Measurements from ENCODE around the gene ULK2.
"Not testable (repeated sequence)": the region's sequence is repeated elsewhere in the genome, so short reads cannot be mapped to it uniquely, and the experiment has no call there.

The ULK2 gene

GRCh38 chr17:19883537-19884215, 15.9 kb upstream of the ULK2 start:
- H3K4me1 Mint-ChIP-seq: no peaks in the 10 kb centered on the region
- H3K4me3 Mint-ChIP-seq: no peak overlapping the region
- no peak overlapping the region for H3K27ac Mint-ChIP-seq
- no peak for DNase-seq (ENCODE audit: low spot score in 2 of 2)
- no peaks in the 10 kb centered on the region for H3K36me3 Mint-ChIP-seq
- H3K9me3 Mint-ChIP-seq: no peaks in the 10 kb centered on the region
- H3K27me3 Mint-ChIP-seq: peaks cover 6% of the 10 kb centered on the region
- no peak for ATAC-seq (ENCODE audit: low read depth)

GRCh38 chr17:19880393-19880792, 12.7 kb upstream of the ULK2 start:
- ATAC-seq (ENCODE audit: low read depth) (no peak), DNase-seq (ENCODE audit: low spot score in 2 of 2) (no peak)
- peaks cover 4% of the 10 kb centered on the region for H3K4me1 Mint-ChIP-seq
- H3K27ac Mint-ChIP-seq: no peak overlapping the region
- H3K9me3 Mint-ChIP-seq: no peaks in the 10 kb centered on the region
- H3K4me3 Mint-ChIP-seq: no peak overlapping the region
- H3K27me3 Mint-ChIP-seq: peaks cover 13% of the 10 kb centered on the region
- H3K36me3 Mint-ChIP-seq: no peaks in the 10 kb centered on the region

- Mint-ChIP-seq H3K4me1 (peaks cover 4% of the 10 kb centered on the region), H3K27me3 (peaks cover 20% of the 10 kb centered on the region), H3K9me3 (no peaks in the 10 kb centered on the region), H3K27ac (no peak overlapping the region), H3K4me3 (no peak overlapping the region), H3K36me3 (no peaks in the 10 kb centered on the region)
- ATAC-seq (ENCODE audit: low read depth) (no peak), DNase-seq (ENCODE audit: low spot score in 2 of 2) (no peak)
Observed at GRCh38 chr17:19877364-19877945, 9.7 kb upstream of the ULK2 start.

DNA sequence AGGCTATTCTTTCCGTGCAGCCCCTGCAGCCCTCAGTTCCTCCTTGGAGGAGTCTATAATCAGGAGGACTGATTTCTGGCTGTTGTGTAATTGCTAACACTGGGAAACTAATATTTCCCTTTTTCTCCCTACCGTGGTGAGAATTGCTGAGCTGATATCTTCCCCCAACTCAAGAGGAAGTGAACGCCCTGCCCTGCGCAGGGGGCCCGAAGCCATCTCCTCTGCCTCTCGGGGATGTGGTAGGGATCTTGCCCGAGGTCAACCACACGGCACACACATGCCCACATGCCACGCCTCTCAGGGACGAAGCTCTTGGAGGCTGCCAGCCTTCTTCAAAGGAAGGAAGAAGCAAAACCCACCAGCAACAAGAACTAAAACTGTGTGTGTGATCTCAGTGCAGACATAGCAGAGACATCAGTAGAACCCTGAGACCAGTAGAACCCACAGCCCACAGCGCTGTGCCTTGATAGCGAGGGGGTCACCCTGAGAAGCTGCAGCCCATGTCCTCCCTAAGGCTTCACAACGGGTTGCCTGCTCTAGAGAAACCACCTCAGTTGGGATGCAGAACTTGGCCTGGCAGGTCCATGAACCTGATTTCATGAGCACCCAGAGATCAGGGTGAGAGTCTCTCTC, 8.9 kb upstream of the ULK2 start:
- peak; percentile 53 for ATAC-seq (ENCODE audit: low read depth)
- DNase-seq (ENCODE audit: low spot score in 2 of 2): no peak
- Mint-ChIP-seq H3K4me1 (peaks cover 4% of the 10 kb centered on the region), H3K9me3 (no peaks in the 10 kb centered on the region), H3K4me3 (no peak overlapping the region), H3K27ac (peak overlapping the region; percentile 15), H3K36me3 (no peaks in the 10 kb centered on the region), H3K27me3 (peaks cover 20% of the 10 kb centered on the region)

DNA sequence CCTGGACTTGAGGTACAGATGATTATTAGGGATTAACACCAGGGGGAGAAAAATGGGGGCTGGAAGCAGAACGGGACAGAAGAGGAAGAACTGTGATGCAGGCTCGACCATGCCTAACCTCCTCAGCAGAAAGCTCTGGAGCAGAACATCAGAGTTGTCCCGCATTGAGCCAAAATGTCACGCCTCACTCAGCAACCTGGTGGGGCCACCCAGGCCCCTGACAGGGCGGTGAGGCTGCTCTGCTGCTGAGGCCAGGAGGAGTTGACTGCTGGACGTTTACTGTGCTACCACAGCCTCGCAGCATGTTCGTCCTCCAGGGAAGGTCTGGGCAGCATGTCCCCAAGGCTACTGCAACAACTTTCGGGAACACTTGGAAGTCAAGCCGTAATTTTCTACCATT, 6.5 kb upstream of the ULK2 start:
- Mint-ChIP-seq H3K4me1 (peaks cover 4% of the 10 kb centered on the region), H3K9me3 (no peaks in the 10 kb centered on the region), H3K36me3 (no peaks in the 10 kb centered on the region), H3K27me3 (peaks cover 18% of the 10 kb centered on the region), H3K27ac (no peak overlapping the region), H3K4me3 (no peak overlapping the region)
- DNase-seq (ENCODE audit: low spot score in 2 of 2) (no peak), ATAC-seq (ENCODE audit: low read depth) (no peak)

DNA sequence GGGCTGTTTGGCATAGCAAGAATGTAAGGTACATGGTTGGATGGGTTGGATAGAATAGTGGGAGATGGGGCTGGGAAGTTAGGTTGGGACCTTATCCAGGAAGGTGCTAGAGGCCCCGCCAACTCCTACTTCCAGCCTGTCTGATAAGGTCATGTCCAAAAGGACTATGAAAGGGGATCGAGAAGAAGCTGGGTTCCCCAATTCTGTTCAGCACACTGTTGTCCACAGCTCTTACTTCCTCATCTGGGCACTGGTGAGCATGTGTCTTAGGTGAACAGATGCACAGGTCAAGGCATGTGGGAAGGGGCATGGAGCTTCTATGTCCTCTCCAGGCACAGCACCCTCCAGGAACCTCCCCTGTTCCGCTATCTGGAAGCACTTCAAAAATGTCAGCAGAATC, 5.6 kb upstream of the ULK2 start:
- Mint-ChIP-seq H3K4me1 (peaks cover 4% of the 10 kb centered on the region), H3K27ac (no peak overlapping the region)

GRCh38 chr17:19868079-19868395, 301 bp upstream of the ULK2 start:
- H3K27ac Mint-ChIP-seq: no peak overlapping the region
- ATAC-seq (ENCODE audit: low read depth) (no peak), DNase-seq (ENCODE audit: low spot score in 2 of 2) (no peak)
- peak overlapping the region; percentile 61 for H3K4me3 Mint-ChIP-seq
- no peaks in the 10 kb centered on the region for H3K9me3 Mint-ChIP-seq
- peaks cover under 1% of the 10 kb centered on the region for H3K27me3 Mint-ChIP-seq
- H3K36me3 Mint-ChIP-seq: no peaks in the 10 kb centered on the region
- H3K4me1 Mint-ChIP-seq: no peaks in the 10 kb centered on the region

More for the DNA sequence above, 5.6 kb upstream of the ULK2 start:
- H3K36me3 Mint-ChIP-seq: no peaks in the 10 kb centered on the region
- ATAC-seq (ENCODE audit: low read depth) (no peak), DNase-seq (ENCODE audit: low spot score in 2 of 2) (no peak)
- peaks cover 14% of the 10 kb centered on the region for H3K27me3 Mint-ChIP-seq
- H3K4me3 Mint-ChIP-seq: no peak overlapping the region
- no peaks in the 10 kb centered on the region for H3K9me3 Mint-ChIP-seq

GRCh38 chr17:19867079-19867328, 732 bp downstream of the ULK2 start:
- ATAC-seq (ENCODE audit: low read depth) (peak; percentile 66), DNase-seq (ENCODE audit: low spot score in 2 of 2) (peak; percentile 26 to 44)
- Mint-ChIP-seq H3K27ac (no peak overlapping the region), H3K36me3 (no peaks in the 10 kb centered on the region), H3K27me3 (peaks cover 1% of the 10 kb centered on the region), H3K4me3 (peak overlapping the region; percentile 77), H3K4me1 (no peaks in the 10 kb centered on the region), H3K9me3 (no peaks in the 10 kb centered on the region)

GRCh38 chr17:19865021-19865420, 2.7 kb downstream of the ULK2 start:
- ATAC-seq (ENCODE audit: low read depth): no peak
- Mint-ChIP-seq H3K27me3 (peaks cover 1% of the 10 kb centered on the region), H3K27ac (no peak overlapping the region), H3K4me1 (no peaks in the 10 kb centered on the region), H3K4me3 (no peak overlapping the region), H3K9me3 (no peaks in the 10 kb centered on the region), H3K36me3 (no peaks in the 10 kb centered on the region)
- no peak for DNase-seq (ENCODE audit: low spot score in 2 of 2)

GRCh38 chr17:19860647-19861177, 7.0 kb downstream of the ULK2 start:
- not testable (repeated sequence) for ATAC-seq (ENCODE audit: low read depth); H3K9me3 Mint-ChIP-seq; DNase-seq (ENCODE audit: low spot score in 2 of 2); H3K36me3 Mint-ChIP-seq; H3K27me3 Mint-ChIP-seq; H3K4me3 Mint-ChIP-seq; H3K4me1 Mint-ChIP-seq; H3K27ac Mint-ChIP-seq

DNA sequence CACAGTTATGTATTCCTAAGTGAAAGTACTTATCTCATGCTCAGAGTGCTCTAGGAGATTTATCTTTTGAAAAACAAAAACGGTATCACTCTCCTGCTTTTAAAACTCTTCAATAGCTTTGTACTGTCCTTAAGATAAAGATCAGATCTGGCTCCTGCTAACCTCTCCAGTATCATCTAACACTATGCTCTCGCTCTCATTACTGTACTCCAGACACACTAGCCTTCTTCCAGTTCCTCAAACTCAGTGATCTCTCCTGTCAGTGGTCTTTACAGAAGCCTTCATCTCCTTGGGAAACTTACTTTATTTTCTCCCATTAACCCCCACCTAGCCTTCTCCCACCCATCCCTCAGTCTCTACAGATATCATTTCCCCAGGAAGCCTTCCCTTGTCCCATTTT, 10.1 kb downstream of the ULK2 start:
- peaks cover 4% of the 10 kb centered on the region for H3K36me3 Mint-ChIP-seq
- DNase-seq (ENCODE audit: low spot score in 2 of 2): no peak

DNA sequence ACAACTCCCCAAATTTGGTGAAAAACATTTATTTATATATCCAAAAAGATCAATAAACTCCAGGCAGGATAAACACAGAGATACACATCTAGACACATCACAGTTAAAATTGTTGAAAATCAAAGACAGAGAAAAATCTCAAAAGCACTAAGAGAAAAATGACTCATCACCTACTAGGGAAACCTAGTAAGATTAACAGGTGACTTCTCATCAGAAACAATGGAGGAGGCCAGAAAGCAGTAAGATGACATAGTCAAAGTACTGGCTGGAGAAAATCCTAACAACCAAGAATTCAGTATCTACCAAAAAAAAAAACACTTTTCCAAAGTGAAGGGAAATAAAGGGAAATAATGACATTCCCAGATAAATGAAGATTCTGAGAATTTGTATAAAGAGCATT, 33.8 kb downstream of the ULK2 start:
- ATAC-seq (ENCODE audit: low read depth): no peak

More for the DNA sequence above, 10.1 kb downstream of the ULK2 start:
- no peak overlapping the region for H3K4me3 Mint-ChIP-seq
- H3K9me3 Mint-ChIP-seq: no peaks in the 10 kb centered on the region
- H3K27me3 Mint-ChIP-seq: peaks cover under 1% of the 10 kb centered on the region
- no peak for ATAC-seq (ENCODE audit: low read depth)
- no peaks in the 10 kb centered on the region for H3K4me1 Mint-ChIP-seq
- no peak overlapping the region for H3K27ac Mint-ChIP-seq

GRCh38 chr17:19830061-19830460, 37.7 kb downstream of the ULK2 start:
- no peak overlapping the region for H3K4me3 Mint-ChIP-seq
- no peak overlapping the region for H3K27ac Mint-ChIP-seq
- H3K9me3 Mint-ChIP-seq: peaks cover 6% of the 10 kb centered on the region
- peaks cover 13% of the 10 kb centered on the region for H3K36me3 Mint-ChIP-seq
- H3K27me3 Mint-ChIP-seq: no peaks in the 10 kb centered on the region
- peaks cover 4% of the 10 kb centered on the region for H3K4me1 Mint-ChIP-seq
- DNase-seq (ENCODE audit: low spot score in 2 of 2) (no peak), ATAC-seq (ENCODE audit: low read depth) (no peak)

More for the DNA sequence above, 33.8 kb downstream of the ULK2 start:
- DNase-seq (ENCODE audit: low spot score in 2 of 2): no peak
- Mint-ChIP-seq H3K36me3 (peaks cover 13% of the 10 kb centered on the region), H3K4me1 (peaks cover 4% of the 10 kb centered on the region), H3K9me3 (peaks cover 6% of the 10 kb centered on the region), H3K4me3 (no peak overlapping the region), H3K27ac (no peak overlapping the region), H3K27me3 (no peaks in the 10 kb centered on the region)

DNA sequence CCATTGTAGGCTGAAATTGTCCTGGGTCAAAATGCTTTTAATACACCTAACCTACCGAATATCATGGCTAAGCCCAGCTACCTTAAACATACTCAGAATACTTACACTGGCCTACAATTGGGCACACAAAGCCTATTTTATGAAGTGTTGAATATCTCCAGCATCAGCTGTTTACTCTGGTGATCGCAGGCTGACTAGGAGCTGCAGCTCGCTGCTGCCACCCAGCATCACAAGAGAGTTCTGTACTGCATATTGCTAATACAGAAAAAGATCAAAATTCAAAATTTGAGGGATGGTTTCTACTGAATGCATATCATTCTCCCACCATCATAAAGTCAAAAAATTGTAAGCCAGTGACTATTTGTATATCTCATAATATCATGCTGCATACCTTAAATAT, 55.3 kb downstream of the ULK2 start:
- DNase-seq (ENCODE audit: low spot score in 2 of 2): no peak
- no peak overlapping the region for H3K27ac Mint-ChIP-seq
- H3K27me3 Mint-ChIP-seq: no peaks in the 10 kb centered on the region
- H3K4me3 Mint-ChIP-seq: no peak overlapping the region
- H3K9me3 Mint-ChIP-seq: no peaks in the 10 kb centered on the region
- H3K36me3 Mint-ChIP-seq: peaks cover 10% of the 10 kb centered on the region
- ATAC-seq (ENCODE audit: low read depth): no peak
- H3K4me1 Mint-ChIP-seq: no peaks in the 10 kb centered on the region

- no peaks in the 10 kb centered on the region for H3K9me3 Mint-ChIP-seq
- H3K4me1 Mint-ChIP-seq: peaks cover 2% of the 10 kb centered on the region
- no peak overlapping the region for H3K27ac Mint-ChIP-seq
- H3K4me3 Mint-ChIP-seq: no peak overlapping the region
- H3K27me3 Mint-ChIP-seq: no peaks in the 10 kb centered on the region
- peaks cover 14% of the 10 kb centered on the region for H3K36me3 Mint-ChIP-seq
- DNase-seq (ENCODE audit: low spot score in 2 of 2) (no peak), ATAC-seq (ENCODE audit: low read depth) (no peak)
Observed at GRCh38 chr17:19805006-19805405, 62.7 kb downstream of the ULK2 start.
